CD14-positive monocyte (primary cell): ENCODE data around the gene SPI1. TPM values are rescaled to one million over a fixed set of nuclear protein-coding genes. Genes with fewer than 3 reads are reported as not detected.

ENCODE experiments used
- DNase-seq, 3 donors: peaks; one replicate each; pipeline ENCODE4 v3.0.0-alpha.2; 2011 to 2022
- H2AFZ ChIP-seq: 2 replicates; pipeline ENCODE4 v1.6.0; 2012; ENCODE audit warnings: mild to moderate bottlenecking, low read depth, low read length, inconsistent platforms; ENCODE audit not compliant: insufficient read depth, poor library complexity, severe bottlenecking
- H3K27ac ChIP-seq, 2 donors: 1 replicate in 1 of 2; 2 replicates in 1 of 2; pipeline ENCODE4 v1.5.1; 2012 to 2013; ENCODE audit warnings: low read length in 2 of 2, control low read depth in 1 of 2, inconsistent platforms in 1 of 2, low read depth in 1 of 2, mild to moderate bottlenecking in 1 of 2
- H3K27me3 ChIP-seq, 2 donors: one replicate each; pipeline versions ENCODE4 v1.6.0 to v1.6.1; 2011 to 2013; ENCODE audit warnings: low read length in 2 of 2; ENCODE audit not compliant: control insufficient read depth in 2 of 2, insufficient read depth in 2 of 2
- H3K36me3 ChIP-seq, 2 donors: replicated peaks in 1 of 2; 1 replicate in 1 of 2; 2 replicates in 1 of 2; pipeline versions ENCODE4 v1.5.1 to v1.6.1; 2012 to 2013; ENCODE audit warnings: low read length in 2 of 2, control low read depth in 1 of 2, inconsistent platforms in 1 of 2, mild to moderate bottlenecking in 1 of 2; ENCODE audit not compliant: insufficient read depth in 2 of 2, control insufficient read depth in 1 of 2
- H3K4me1 ChIP-seq, 2 donors: 1 replicate in 1 of 2; 2 replicates in 1 of 2; pipeline versions ENCODE4 v1.5.1 to v1.6.1; 2012 to 2013; ENCODE audit warnings: low read length in 2 of 2, control low read depth in 1 of 2, inconsistent platforms in 1 of 2, mild to moderate bottlenecking in 1 of 2, moderate library complexity in 1 of 2; ENCODE audit not compliant: insufficient read depth in 2 of 2, control insufficient read depth in 1 of 2
- H3K4me2 ChIP-seq: replicated peaks from 2 replicates; pipeline ENCODE3; 2012; ENCODE audit warnings: low read length, moderate library complexity, mild to moderate bottlenecking; ENCODE audit not compliant: poor library complexity, severe bottlenecking; ENCODE audit errors: extremely low read depth
- H3K4me3 ChIP-seq, 3 experiments: fragments of 200-600 bp in 1 of 3; sonication (generic) in 1 of 3; replicated peaks in 1 of 3; 1 replicate in 2 of 3; 2 replicates in 1 of 3; pipeline ENCODE4 v1.5.1; 2011 to 2013; ENCODE audit warnings: low read length in 3 of 3, mild to moderate bottlenecking in 3 of 3, control low read depth in 2 of 3, low read depth in 2 of 3, inconsistent platforms in 1 of 3, moderate library complexity in 1 of 3
- H3K79me2 ChIP-seq: 2 replicates; pipeline ENCODE4 v1.6.0; 2012; ENCODE audit warnings: mild to moderate bottlenecking, control low read depth, inconsistent platforms, low read length, moderate library complexity; ENCODE audit not compliant: insufficient read depth
- H3K9ac ChIP-seq: 2 replicates; pipeline ENCODE4 v1.6.0; 2017; ENCODE audit warnings: low read length, mild to moderate bottlenecking; ENCODE audit not compliant: insufficient read depth, poor library complexity, severe bottlenecking
- H3K9me3 ChIP-seq, 2 donors: replicated peaks in 1 of 2; 1 replicate in 1 of 2; 2 replicates in 1 of 2; pipeline versions ENCODE4 v1.5.1 to v1.6.1; 2012 to 2013; ENCODE audit warnings: low read length in 2 of 2, control low read depth in 1 of 2; ENCODE audit not compliant: control insufficient read depth in 1 of 2, insufficient read depth in 1 of 2
- H4K20me1 ChIP-seq: 2 replicates; pipeline ENCODE4 v1.6.0; 2012; ENCODE audit warnings: mild to moderate bottlenecking, low read length, control low read depth, moderate library complexity; ENCODE audit not compliant: insufficient read depth
- H3K27ac Mint-ChIP-seq, 7 donors: one replicate each; pipeline ENCODE4 v1.8.0; 2020; ENCODE audit warnings: mild to moderate bottlenecking in 7 of 7, mixed read lengths in 7 of 7, moderate library complexity in 6 of 7, inconsistent platforms in 2 of 7
- H3K27me3 Mint-ChIP-seq, 3 donors: one replicate each; pipeline ENCODE4 v1.8.0; 2021 to 2022; ENCODE audit warnings: low read depth in 3 of 3, mild to moderate bottlenecking in 3 of 3, mixed read lengths in 3 of 3, moderate library complexity in 3 of 3, inconsistent platforms in 1 of 3
- H3K36me3 Mint-ChIP-seq, 2 donors: one replicate each; pipeline ENCODE4 v1.8.0; 2020; ENCODE audit warnings: mixed read lengths in 2 of 2, inconsistent platforms in 1 of 2, mild to moderate bottlenecking in 1 of 2
- H3K4me1 Mint-ChIP-seq: one replicate; pipeline ENCODE4 v1.8.0; 2020; ENCODE audit warnings: mild to moderate bottlenecking, mixed read lengths
- H3K4me3 Mint-ChIP-seq, 2 donors: one replicate each; pipeline ENCODE4 v1.8.0; 2020; ENCODE audit warnings: mild to moderate bottlenecking in 2 of 2, mixed read lengths in 2 of 2, moderate library complexity in 1 of 2
- H3K9me3 Mint-ChIP-seq, 7 donors: one replicate each; pipeline ENCODE4 v1.8.0; 2020 to 2022; ENCODE audit warnings: mixed read lengths in 7 of 7, mild to moderate bottlenecking in 6 of 7, moderate library complexity in 6 of 7, inconsistent platforms in 2 of 7
- CTCF ChIP-seq: fragments of 200-600 bp; IDR thresholded peaks from one replicate; pipeline ENCODE4 v1.8.0; 2022; ENCODE audit warnings: antibody characterized with exemption, mild to moderate bottlenecking
- WGBS: methylation state at CpG from one replicate; pipeline ENCODE4 v1.1.5; 2013; ENCODE audit warnings: missing lambda C conversion rate; ENCODE audit not compliant: insufficient coverage; 5-methylcytosine and 5-hydroxymethylcytosine counted together
- intact Hi-C, 2 donors: fragments of 100-400 bp; cut with micrococcal nuclease; formaldehyde crosslinking; loops; one replicate each; pipeline versions ENCODE4 v1.15.0 to v1.15.1; 2023
- polyA plus RNA-seq, 3 donors: library from polyadenylated mRNA; depleted of rRNA in 1 of 3; unstranded in 2 of 3; stranded (reverse) in 1 of 3; fragments of 300-500 nt in 2 of 3; fragments of >200 nt in 1 of 3; fragmentation: Illumina TruSeq in 2 of 3; gene quantifications; 1 replicate in 2 of 3; 2 replicates in 1 of 3; pipeline ENCODE4 v1.2.3, GENCODE V29; 2012 to 2021

The SPI1 gene
- polyA plus RNA-seq, 3 donors: 156 to 914 (median 223) TPM

DNA sequence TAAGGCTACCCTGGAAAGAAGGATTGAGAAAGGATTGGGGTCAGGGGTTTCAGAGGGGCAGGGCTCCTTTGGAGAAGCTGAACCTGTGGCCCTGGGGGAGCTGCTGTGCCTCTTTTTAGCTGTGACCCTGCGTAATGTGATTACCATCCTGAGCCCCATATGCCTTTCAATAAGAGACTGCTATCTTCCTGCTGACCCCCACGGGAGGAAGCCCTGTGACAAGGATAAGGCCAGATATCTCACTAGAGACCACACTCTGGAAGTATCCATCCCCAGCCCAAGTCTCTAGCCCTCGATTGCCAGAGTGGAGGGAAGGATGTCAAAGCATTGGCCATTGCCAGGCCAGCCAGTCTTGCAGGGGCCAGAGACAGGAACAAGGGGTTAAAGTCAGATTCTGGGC lies 25.2 kb upstream of the SPI1 start:
- H3K9me3 ChIP-seq: no peaks in the 10 kb centered on the region
- H3K36me3 ChIP-seq: no peaks in the 10 kb centered on the region
- H3K27ac ChIP-seq: no peak overlapping the region
- no peaks in the 10 kb centered on the region for H3K36me3 Mint-ChIP-seq
- H3K9ac ChIP-seq: no peak overlapping the region
- no CpG with 5 or more reads among the region's 3 CpGs for WGBS
- no peak for TF ChIP-seq CTCF
- no peak overlapping the region for H3K4me3 Mint-ChIP-seq
- H3K9me3 Mint-ChIP-seq: no peaks in the 10 kb centered on the region
- H3K27me3 ChIP-seq: no peaks in the 10 kb centered on the region
- intact Hi-C loops: no loop called here
- H3K79me2 ChIP-seq: peaks cover 19% of the 10 kb centered on the region
- DNase-seq: no peak
- peak overlapping the region; percentile 44 for H2AFZ ChIP-seq
- no peak overlapping the region for H3K4me3 ChIP-seq
- H4K20me1 ChIP-seq: no peaks in the 10 kb centered on the region
- H3K4me1 ChIP-seq: peaks cover 53 to 67% of the 10 kb centered on the region in 2 donors
- peaks cover 52% of the 10 kb centered on the region for H3K4me1 Mint-ChIP-seq
- peak overlapping the region in 3 of 7 donors; percentile 17 to 86 (median 66) for H3K27ac Mint-ChIP-seq
- no peak overlapping the region for H3K4me2 ChIP-seq
- H3K27me3 Mint-ChIP-seq: peaks cover 0 to 2% (median 1%) of the 10 kb centered on the region in 3 donors

GRCh38 chr11:47403135-47403534 lies 24.8 kb upstream of the SPI1 start:
- WGBS: 33% methylated on average over 4 of the region's 4 CpGs
- peaks cover 55 to 69% of the 10 kb centered on the region in 2 donors for H3K4me1 ChIP-seq
- Mint-ChIP-seq H3K27me3 (peaks cover 0 to 2% (median 1%) of the 10 kb centered on the region in 3 donors), H3K27ac (peak overlapping the region in 5 of 7 donors; percentile 17 to 86 (median 60)), H3K4me3 (no peak overlapping the region), H3K36me3 (no peaks in the 10 kb centered on the region), H3K4me1 (peaks cover 56% of the 10 kb centered on the region), H3K9me3 (no peaks in the 10 kb centered on the region)
- no peaks in the 10 kb centered on the region for H4K20me1 ChIP-seq
- no peak for TF ChIP-seq CTCF
- intact Hi-C loops: no loop called here
- H3K36me3 ChIP-seq: no peaks in the 10 kb centered on the region
- H3K9ac ChIP-seq: no peak overlapping the region
- H3K27ac ChIP-seq: no peak overlapping the region
- peak overlapping the region; percentile 44 for H2AFZ ChIP-seq
- H3K79me2 ChIP-seq: peaks cover 19% of the 10 kb centered on the region
- peak in 1 of 3 donors; percentile 21 for DNase-seq
- H3K4me2 ChIP-seq: no peak overlapping the region
- no peak overlapping the region for H3K4me3 ChIP-seq
- no peaks in the 10 kb centered on the region for H3K9me3 ChIP-seq
- H3K27me3 ChIP-seq: no peaks in the 10 kb centered on the region
